ENCODE measurements around the gene GPC4.

Gene GPC4

GRCh38 chrX:133415276-133416105 is at the start of gene GPC4:
Gene GPC4 (minus strand): TSS chrX:133415489. CDS start chrX:133414965, 524 bp downstream.
- DNase-seq = no peak

GRCh38 chrX:133461231-133461630 is 45.9 kb upstream of the GPC4 start:
- no peak for DNase-seq

- DNase-seq = no peak
These were observed 39.6 kb upstream of the GPC4 start for GRCh38 chrX:133454924-133455323.

- DNase-seq = no peak
These were observed 39.2 kb upstream of the GPC4 start for GRCh38 chrX:133454491-133454914.

GRCh38 chrX:133448512-133449076 is 33.3 kb upstream of the GPC4 start:
- no peak for DNase-seq

GRCh38 chrX:133444952-133445831 is 29.9 kb upstream of the GPC4 start:
- DNase-seq = no peak

- no peak for DNase-seq
These were observed 28.9 kb upstream of the GPC4 start for GRCh38 chrX:133444196-133444595.

GRCh38 chrX:133440797-133441163 is 25.5 kb upstream of the GPC4 start:
- no peak for DNase-seq

GRCh38 chrX:133440081-133440796 is 24.9 kb upstream of the GPC4 start:
- no peak for DNase-seq

GRCh38 chrX:133437766-133438165 is 22.5 kb upstream of the GPC4 start:
- no peak for DNase-seq

- no peak for DNase-seq
These were observed 22.1 kb upstream of the GPC4 start for GRCh38 chrX:133437356-133437755.

- no peak for DNase-seq
These were observed 20.3 kb upstream of the GPC4 start for GRCh38 chrX:133435544-133436124.

- DNase-seq = no peak
These were observed 19.0 kb upstream of the GPC4 start for GRCh38 chrX:133434197-133434820.

- no peak for DNase-seq
These were observed 4.6 kb upstream of the GPC4 start for GRCh38 chrX:133419911-133420310.

GRCh38 chrX:133418588-133418987 is 3.3 kb upstream of the GPC4 start:
- DNase-seq = no peak

- no peak for DNase-seq
These were observed 2.1 kb upstream of the GPC4 start for GRCh38 chrX:133417364-133417763.

- no peak for DNase-seq
These were observed 648 bp downstream of the GPC4 start for GRCh38 chrX:133414406-133415275.

- DNase-seq = no peak
These were observed 1.9 kb downstream of the GPC4 start for GRCh38 chrX:133413218-133413925.

- no peak for DNase-seq
These were observed 2.6 kb downstream of the GPC4 start for GRCh38 chrX:133412665-133413064.

GRCh38 chrX:133412246-133412645 is 3.0 kb downstream of the GPC4 start:
- DNase-seq = no peak
